ENCODE results near the gene CAMKMT.

- no peak for TF ChIP-seq EZH2 (optimal IDR thresholded peaks at IDR 0.05; ENCODE audit: low read depth, low read length)
- no peak for TF ChIP-seq CTCF (IDR thresholded peaks at IDR 0.05; ENCODE audit: low read length)
Observed at GRCh38 chr2:44674473-44675284, 312.9 kb downstream of the CAMKMT start.
